Ishikawa (cell line): ENCODE data around the gene STK32A.

ENCODE experiments used
- EP300 ChIP-seq: IDR thresholded peaks from 2 replicates; pipeline ENCODE4 v1.6.1; 2012; ENCODE audit warnings: borderline replicate concordance
- FOXM1 ChIP-seq: IDR thresholded peaks from 2 replicates; pipeline ENCODE4 v1.6.1; 2012; ENCODE audit warnings: low read depth, borderline replicate concordance
- MAX ChIP-seq: IDR thresholded peaks from 2 replicates; pipeline ENCODE4 v1.6.1; 2012
- RAD21 ChIP-seq: IDR thresholded peaks from 2 replicates; pipeline ENCODE4 v1.6.1; 2012; ENCODE audit warnings: low read depth
- ZBTB7A ChIP-seq: IDR thresholded peaks from 2 replicates; pipeline ENCODE4 v1.6.1; 2012; ENCODE audit warnings: low read depth

GRCh38 chr5:147349241-147349640 is 114.4 kb downstream of the STK32A start:
- no peak for TF ChIP-seq FOXM1
- TF ChIP-seq MAX = no peak
- TF ChIP-seq ZBTB7A = no peak
- no peak for TF ChIP-seq RAD21
- no peak for TF ChIP-seq EP300
